Measurements from ENCODE around the gene UBAP1.
"Not testable (repeated sequence)": the region's sequence is repeated elsewhere in the genome, so short reads cannot be mapped to it uniquely, and the experiment has no call there.

- TF ChIP-seq CTCF, EP300, POLR2A (IDR thresholded peaks at IDR 0.05): not testable (repeated sequence)
Observed at GRCh38 chr9:34214354-34215000, 35.6 kb downstream of the UBAP1 start.
